ENCODE measurements around the gene TEX2. TPM values are rescaled to one million over a fixed set of nuclear protein-coding genes. Genes with fewer than 3 reads are reported as not detected.
A peak's percentile ranks its signal among the peaks of the same experiment; 100 is the strongest.

Gene TEX2
- total and polyA plus RNA-seq, 9 of the 15 experiments (the other 6 are each of a cell fraction or from before 2014, with no cell fraction given): 4.1 to 27.6 (median 19.3) TPM

DNA sequence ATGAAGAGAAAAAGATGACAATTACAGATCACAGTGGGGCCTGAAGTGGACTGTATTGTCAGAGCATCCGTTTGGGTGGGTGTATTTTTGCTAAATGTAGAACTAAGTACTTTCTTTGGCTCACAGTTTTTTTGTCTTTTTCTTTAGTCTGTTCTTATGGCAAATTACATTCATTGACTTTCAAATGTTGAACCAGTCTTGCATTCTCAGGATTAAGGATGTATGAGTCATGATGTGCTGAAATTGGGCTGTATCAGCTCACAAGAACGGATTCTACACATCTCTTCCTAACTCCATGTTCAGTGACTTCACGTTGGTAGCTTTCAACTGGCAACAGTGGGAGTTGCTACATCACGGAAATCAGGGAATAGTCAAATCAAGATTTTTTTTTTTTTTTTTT lies 66.5 kb downstream of the TEX2 start:
- no peak overlapping the region for H3K27ac ChIP-seq (ENCODE audit: extremely low read depth, low read depth, low read length)
- TF ChIP-seq, protein P1, sequence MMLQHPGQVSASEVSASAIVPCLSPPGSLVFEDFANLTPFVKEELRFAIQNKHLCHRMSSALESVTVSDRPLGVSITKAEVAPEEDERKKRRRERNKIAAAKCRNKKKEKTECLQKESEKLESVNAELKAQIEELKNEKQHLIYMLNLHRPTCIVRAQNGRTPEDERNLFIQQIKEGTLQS (IDR thresholded peaks at IDR 0.05): peak; percentile 53
- TF ChIP-seq, protein P1 (CRISPR knock-in tag; conservative IDR thresholded peaks at IDR 0.05): no peak
- no peak for TF ChIP-seq ZEB2 (IDR thresholded peaks at IDR 0.05)
- no TSS peak for BruUV-seq (replicated peaks)
- H2AFZ ChIP-seq (ENCODE audit: low read depth, low read length): no peak overlapping the region
- no peak for FAIRE-seq
- H3K79me2 ChIP-seq (ENCODE audit: control insufficient read depth, insufficient read depth, low read length): peaks cover 16% of the 10 kb centered on the region; the same call in 1 of the 3 replicates
- 70% methylated on average over 4 of the region's 4 CpGs for WGBS (ENCODE audit: insufficient coverage, low coverage, missing lambda C conversion rate)
- no peak for DNase-seq (ENCODE audit: extremely low read depth in 1 of 4, low spot score in 3 of 4)
- H4K20me1 ChIP-seq (replicated peaks; ENCODE audit: control insufficient read depth, insufficient read depth, low read length): 0 out of 2 replicates have a peak, but pooled peaks cover 6% of the 10 kb centered on the region
- intact Hi-C loops (cut with micrococcal nuclease): no loop called here
- H3K9me1 ChIP-seq (ENCODE audit: control insufficient read depth, insufficient read depth, low read length): no peaks in the 10 kb centered on the region
- ATAC-seq: no peak
- H3K4me1 ChIP-seq (replicated peaks in 1 of 2; ENCODE audit: control insufficient read depth in 2 of 2, insufficient read depth in 2 of 2, low read length in 2 of 2): peaks cover 2 to 9% of the 10 kb centered on the region in 2 experiments; a peak in 2 of 5 replicates
- POLR2A ChIA-PET: no interaction called here
- H3K4me2 ChIP-seq (ENCODE audit: insufficient read depth, low read length): no peak overlapping the region
- in situ Hi-C loops (cut with MboI): no loop called here
- no peak overlapping the region for H3K9ac ChIP-seq (ENCODE audit: insufficient read depth in 1 of 2, low read depth in 2 of 2, low read length in 2 of 2)
- H3K9me3 ChIP-seq (replicated peaks; ENCODE audit: control insufficient read depth, insufficient read depth, low read depth, low read length): no peaks in the 10 kb centered on the region
- H3K4me3 ChIP-seq: no peak overlapping the region
- no peaks in the 10 kb centered on the region for H3K27me3 ChIP-seq (ENCODE audit: control insufficient read depth in 2 of 2, insufficient read depth in 2 of 2, low read length in 2 of 2)
- CTCF ChIA-PET (ENCODE audit: low intra/inter-chr PET ratio): no interaction called here
- H3K36me3 ChIP-seq (ENCODE audit: control insufficient read depth, insufficient read depth, low read length): peaks cover 20% of the 10 kb centered on the region; the same call in 2 of the 3 replicates

DNA sequence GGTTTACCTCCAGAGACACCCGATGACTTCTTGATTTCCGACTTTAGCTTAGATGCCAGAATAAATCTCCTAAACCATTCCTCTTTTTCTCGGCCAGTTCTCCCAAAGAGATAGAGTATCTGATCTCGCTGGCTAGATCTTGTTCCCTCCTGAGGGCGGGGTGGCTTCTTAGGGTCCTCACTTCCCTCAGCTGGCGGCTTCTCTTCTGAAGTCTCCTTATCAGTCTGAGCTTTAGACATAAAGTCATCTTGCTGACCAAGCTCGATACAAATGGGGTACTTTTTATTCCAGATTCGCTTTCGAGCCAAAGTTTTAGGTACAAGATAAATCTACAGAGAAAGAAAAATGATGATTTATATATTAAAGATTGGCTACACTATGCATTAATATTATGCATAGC lies 69.5 kb downstream of the TEX2 start:
- FAIRE-seq: no peak

More for the DNA sequence above, 69.5 kb downstream of the TEX2 start:
- intact Hi-C loops (cut with micrococcal nuclease) (no loop called here), in situ Hi-C loops (cut with MboI) (no loop called here)
- Histone ChIP-seq H4K20me1 (replicated peaks; ENCODE audit: control insufficient read depth, insufficient read depth, low read length) (no peaks in the 10 kb centered on the region), H3K9ac (ENCODE audit: insufficient read depth in 1 of 2, low read depth in 2 of 2, low read length in 2 of 2) (no peak overlapping the region), H3K4me1 (replicated peaks in 1 of 2; ENCODE audit: control insufficient read depth in 2 of 2, insufficient read depth in 2 of 2, low read length in 2 of 2) (no peaks in the 10 kb centered on the region; a peak in 2 of 5 replicates), H3K9me3 (replicated peaks; ENCODE audit: control insufficient read depth, insufficient read depth, low read depth, low read length) (no peaks in the 10 kb centered on the region), H3K79me2 (ENCODE audit: control insufficient read depth, insufficient read depth, low read length) (peaks cover 2% of the 10 kb centered on the region; the same call in 1 of the 3 replicates), H3K9me1 (ENCODE audit: control insufficient read depth, insufficient read depth, low read length) (no peaks in the 10 kb centered on the region), H3K27me3 (ENCODE audit: control insufficient read depth in 2 of 2, insufficient read depth in 2 of 2, low read length in 2 of 2) (no peaks in the 10 kb centered on the region), H3K4me3 (no peak overlapping the region), H3K36me3 (ENCODE audit: control insufficient read depth, insufficient read depth, low read length) (peaks cover 33% of the 10 kb centered on the region; the same call in 2 of the 3 replicates), H2AFZ (ENCODE audit: low read depth, low read length) (no peak overlapping the region), H3K4me2 (ENCODE audit: insufficient read depth, low read length) (no peak overlapping the region), H3K27ac (ENCODE audit: extremely low read depth, low read depth, low read length) (no peak overlapping the region)
- ChIA-PET CTCF (ENCODE audit: low intra/inter-chr PET ratio) (no interaction called here), POLR2A (interaction anchor here (1.1 to 3.4 kb wide), 3 partner anchors 10 to 48 kb away, joined by 3 to 10 read pairs (median 4); no protein-coding TSS in a partner anchor)
- no TSS peak for BruUV-seq (replicated peaks)
- 68% methylated on average over 9 of the region's 9 CpGs for WGBS (ENCODE audit: insufficient coverage, low coverage, missing lambda C conversion rate)
- no peak for ATAC-seq
- DNase-seq (ENCODE audit: extremely low read depth in 1 of 4, low spot score in 3 of 4): no peak
- no peak for TF ChIP-seq JUND (IDR thresholded peaks at IDR 0.05; ENCODE audit: borderline replicate concordance, low read depth, low read length)
- no peak for TF ChIP-seq JUND (tag; IDR thresholded peaks at IDR 0.05; ENCODE audit: borderline replicate concordance, low read depth, low read length)
